Sigmoid colon (tissue), 7 donors: ENCODE results near the gene DACT2. TPM values are rescaled to one million over a fixed set of nuclear protein-coding genes. Genes with fewer than 3 reads are reported as not detected.
"Not testable (repeated sequence)": the region's sequence is repeated elsewhere in the genome, so short reads cannot be mapped to it uniquely, and the experiment has no call there.

ENCODE experiments used
- DNase-seq: peaks from one replicate; pipeline ENCODE4 v3.0.0-alpha.2; 2019
- H3K27ac ChIP-seq, 4 donors: fragments of 200-600 bp; sonication (generic); one replicate each; pipeline ENCODE4 v1.5.1; 2016 to 2019; ENCODE audit warnings: mild to moderate bottlenecking in 1 of 4
- H3K27me3 ChIP-seq, 3 donors: fragments of 200-600 bp; sonication (generic); one replicate each; pipeline ENCODE4 v1.5.1; 2019; ENCODE audit warnings: mild to moderate bottlenecking in 1 of 3
- H3K36me3 ChIP-seq, 4 donors: fragments of 200-600 bp; sonication (generic); one replicate each; pipeline ENCODE4 v1.5.1; 2016 to 2019
- H3K4me1 ChIP-seq, 4 donors: fragments of 200-600 bp; sonication (generic); one replicate each; pipeline ENCODE4 v1.5.1; 2017 to 2019
- H3K4me3 ChIP-seq, 4 donors: fragments of 200-600 bp; sonication (generic); one replicate each; pipeline ENCODE4 v1.5.1; 2017 to 2019; ENCODE audit warnings: mild to moderate bottlenecking in 2 of 4, moderate library complexity in 1 of 4
- H3K9me3 ChIP-seq, 4 donors: fragments of 200-600 bp in 3 of 4; sonication (generic) in 3 of 4; one replicate each; pipeline versions ENCODE4 v1.5.1 to v1.6.1; 2013 to 2019
- CTCF ChIP-seq, 4 experiments: fragments of 450-650 bp in 3 of 4; fragments of 200-600 bp in 1 of 4; IDR thresholded peaks; one replicate each; pipeline ENCODE4 v1.5.1; 2016 to 2019; ENCODE audit warnings: antibody characterized with exemption in 4 of 4, mild to moderate bottlenecking in 3 of 4, moderate library complexity in 2 of 4
- EP300 ChIP-seq, 4 donors: sonication (generic); formaldehyde crosslinking; IDR thresholded peaks; one replicate each; pipeline ENCODE4 v1.6.1; 2017; ENCODE audit warnings: antibody characterized with exemption in 4 of 4
- POLR2A ChIP-seq, 2 donors: fragments of 450-650 bp; IDR thresholded peaks; one replicate each; pipeline ENCODE4 v1.6.1; 2016; ENCODE audit warnings: antibody characterized with exemption in 2 of 2, mild to moderate bottlenecking in 2 of 2, moderate library complexity in 2 of 2
- POLR2AphosphoS5 ChIP-seq, 4 donors: sonication (generic); formaldehyde crosslinking; IDR thresholded peaks; one replicate each; pipeline ENCODE4 v1.6.1; 2017; ENCODE audit warnings: antibody characterized with exemption in 4 of 4
- WGBS, 2 donors: extraction: QIAGEN DNeasy Blood & Tissue Kit; methylation state at CpG; one replicate each; pipeline ENCODE4 v1.1.7; 2013; 5-methylcytosine and 5-hydroxymethylcytosine counted together
- intact Hi-C: fragments of 100-400 bp; cut with DNase I; formaldehyde crosslinking; loops from one replicate; pipeline ENCODE4 v1.15.1; 2023
- polyA plus RNA-seq, 3 donors: library from polyadenylated mRNA; stranded (reverse); fragments of 200-250 nt; gene quantifications; one replicate each; pipeline ENCODE4 v1.2.3, GENCODE V29; 2013
- total RNA-seq, 4 donors: library from RNA; depleted of rRNA; stranded (reverse); fragments of >200 nt; gene quantifications; one replicate each; pipeline ENCODE4 v1.1.0, GENCODE V29; 2016
- donor health status: healthy with polysubstance abuse.
- donor health status: Bipolar disorder and iron deficiency.
- donor health status: healthy.

DACT2 gene
- total and polyA plus RNA-seq, 7 donors, result 0.16 to 1.1 (median 0.60) TPM

GRCh38 chr6:168314021-168314420 lies 5.6 kb downstream of the DACT2 start:
- no peaks in the 10 kb centered on the region for H3K9me3 ChIP-seq
- TF ChIP-seq CTCF (IDR thresholded peaks at IDR 0.05) (no peak), EP300 (IDR thresholded peaks at IDR 0.05) (no peak), POLR2AphosphoS5 (IDR thresholded peaks at IDR 0.05) (no peak), POLR2A (IDR thresholded peaks at IDR 0.05) (no peak)
- peaks cover 0 to 15% (median 4%) of the 10 kb centered on the region in 4 donors for H3K4me1 ChIP-seq
- H3K27ac ChIP-seq, result no peak overlapping the region
- DNase-seq, result no peak
- intact Hi-C loops, result no loop called here
- no peaks in the 10 kb centered on the region for H3K36me3 ChIP-seq
- 69 to 77% methylated on average over 12 of the region's 12 CpGs for WGBS, 2 donors
- H3K4me3 ChIP-seq, result no peak overlapping the region
- H3K27me3 ChIP-seq, result peaks cover 0 to 4% (median 3%) of the 10 kb centered on the region in 3 donors

GRCh38 chr6:168313431-168314011 lies 6.1 kb downstream of the DACT2 start:
- WGBS, 2 donors, result 34 to 42% methylated on average over 15 of the region's 15 CpGs
- no peak overlapping the region for H3K27ac ChIP-seq
- no peaks in the 10 kb centered on the region for H3K27me3 ChIP-seq
- H3K36me3 ChIP-seq, result no peaks in the 10 kb centered on the region
- no peak for DNase-seq
- H3K4me1 ChIP-seq, result peaks cover 0 to 15% (median 4%) of the 10 kb centered on the region in 4 donors
- TF ChIP-seq CTCF (IDR thresholded peaks at IDR 0.05), result no peak
- TF ChIP-seq POLR2A (IDR thresholded peaks at IDR 0.05), result no peak
- intact Hi-C loops, result no loop called here
- H3K4me3 ChIP-seq, result no peak overlapping the region
- no peaks in the 10 kb centered on the region for H3K9me3 ChIP-seq

DNA sequence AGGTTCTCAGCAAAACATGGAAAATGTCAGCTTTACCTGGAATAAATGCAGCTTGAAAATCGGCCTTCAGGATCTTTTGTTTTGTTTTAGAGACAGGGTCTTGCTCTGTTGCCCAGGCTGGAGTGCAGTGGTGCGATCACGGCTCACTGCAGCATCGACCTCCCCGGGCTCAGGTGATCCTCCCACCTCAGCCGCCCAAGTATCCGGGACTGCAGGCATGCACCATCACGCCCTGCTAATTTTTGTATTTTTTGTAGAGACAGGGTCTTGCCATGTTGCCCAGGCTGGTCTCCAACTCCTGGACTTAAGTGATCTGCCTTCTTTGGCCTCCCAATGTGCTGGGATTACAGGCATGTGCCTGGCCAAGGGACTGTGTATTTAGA lies 7.5 kb downstream of the DACT2 start:
- peaks cover 0 to 15% (median 4%) of the 10 kb centered on the region in 4 donors for H3K4me1 ChIP-seq
- DNase-seq, H3K4me3 ChIP-seq, H3K9me3 ChIP-seq, H3K27me3 ChIP-seq, H3K36me3 ChIP-seq, intact Hi-C loops, H3K27ac ChIP-seq: not testable (repeated sequence)
- WGBS, 2 donors, result 92 to 93% methylated on average over 8 of the region's 8 CpGs

DNA sequence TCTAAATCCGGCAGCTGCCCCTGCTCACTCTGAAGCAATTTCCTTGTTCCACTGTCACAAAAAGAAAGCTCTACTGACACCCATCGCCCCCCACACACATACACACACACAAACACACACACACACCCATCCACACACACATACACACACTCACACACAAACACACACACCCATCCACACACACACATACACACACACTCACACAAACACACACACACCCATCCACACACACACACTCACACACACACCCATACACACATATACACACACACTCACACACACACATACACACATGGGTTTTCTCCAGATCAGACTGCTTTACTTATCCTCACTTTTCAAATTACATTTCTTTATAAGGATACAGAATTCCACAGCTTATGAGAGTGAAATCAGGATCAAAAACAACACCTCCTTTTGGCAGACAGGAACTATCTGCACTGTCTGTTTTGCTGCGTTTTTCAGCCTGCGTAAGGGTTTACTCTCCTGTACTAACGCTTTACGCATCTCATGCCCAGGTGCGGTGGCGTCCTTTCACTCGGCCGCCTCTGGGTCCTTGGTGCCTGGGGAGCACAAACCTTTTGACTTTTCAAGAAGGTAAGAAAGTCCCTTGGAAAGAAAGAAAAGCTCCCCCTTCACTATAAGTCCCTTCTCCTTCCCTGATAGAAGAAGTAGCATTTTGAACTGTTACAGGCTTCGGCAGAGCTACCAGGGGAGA lies 8.0 kb downstream of the DACT2 start:
- no peaks in the 10 kb centered on the region for H3K36me3 ChIP-seq
- no peaks in the 10 kb centered on the region for H3K9me3 ChIP-seq
- H3K27me3 ChIP-seq, result no peaks in the 10 kb centered on the region
- no peak for DNase-seq
- WGBS, 2 donors, result 90 to 92% methylated on average over 11 of the region's 11 CpGs
- no peak overlapping the region for H3K4me3 ChIP-seq
- intact Hi-C loops, result no loop called here
- H3K4me1 ChIP-seq, result peaks cover 0 to 15% (median 4%) of the 10 kb centered on the region in 4 donors
- TF ChIP-seq POLR2AphosphoS5 (IDR thresholded peaks at IDR 0.05) (no peak), EP300 (IDR thresholded peaks at IDR 0.05) (no peak), CTCF (IDR thresholded peaks at IDR 0.05) (no peak), POLR2A (IDR thresholded peaks at IDR 0.05) (no peak)
- H3K27ac ChIP-seq, result no peak overlapping the region

DNA sequence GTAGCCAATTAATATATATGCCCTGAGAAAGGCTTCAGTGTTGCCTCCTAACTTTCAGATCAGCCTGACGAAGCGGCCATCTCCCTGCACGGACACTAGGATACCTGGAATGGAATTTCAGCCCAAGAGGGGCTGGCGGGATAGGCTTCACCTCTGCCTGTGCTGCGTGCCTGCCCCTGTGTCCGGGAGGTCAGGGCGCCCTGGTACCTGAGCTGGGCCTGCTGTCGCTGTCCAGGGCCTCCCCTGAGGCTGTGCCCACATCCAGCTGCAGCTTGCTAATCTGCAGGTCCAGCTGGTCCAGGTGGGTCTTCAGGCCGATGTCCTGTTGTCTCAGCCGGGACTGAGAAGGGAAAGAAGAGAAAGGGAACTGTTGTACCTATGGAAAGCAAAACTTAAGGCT lies 8.6 kb downstream of the DACT2 start:
- Histone ChIP-seq H3K27me3 (no peaks in the 10 kb centered on the region), H3K36me3 (no peaks in the 10 kb centered on the region), H3K9me3 (no peaks in the 10 kb centered on the region), H3K4me3 (no peak overlapping the region), H3K27ac (no peak overlapping the region), H3K4me1 (peaks cover 0 to 15% (median 4%) of the 10 kb centered on the region in 4 donors)
- TF ChIP-seq POLR2A (IDR thresholded peaks at IDR 0.05) (no peak), POLR2AphosphoS5 (IDR thresholded peaks at IDR 0.05) (no peak), EP300 (IDR thresholded peaks at IDR 0.05) (no peak), CTCF (IDR thresholded peaks at IDR 0.05) (no peak)
- intact Hi-C loops, result no loop called here
- no peak for DNase-seq
- 91 to 93% methylated on average over 10 of the region's 10 CpGs for WGBS, 2 donors
